Erythroblast (primary cell): ENCODE results near the gene PBOV1.

Experiments
- GATA1 ChIP-seq: IDR thresholded peaks from 2 replicates; pipeline ENCODE4 v1.6.1; 2011; ENCODE audit warnings: low read depth, mild to moderate bottlenecking, control low read depth, low read length, moderate library complexity
- POLR2A ChIP-seq: IDR thresholded peaks from 2 replicates; pipeline ENCODE4 v1.6.1; 2011; ENCODE audit warnings: mild to moderate bottlenecking, low read length

DNA sequence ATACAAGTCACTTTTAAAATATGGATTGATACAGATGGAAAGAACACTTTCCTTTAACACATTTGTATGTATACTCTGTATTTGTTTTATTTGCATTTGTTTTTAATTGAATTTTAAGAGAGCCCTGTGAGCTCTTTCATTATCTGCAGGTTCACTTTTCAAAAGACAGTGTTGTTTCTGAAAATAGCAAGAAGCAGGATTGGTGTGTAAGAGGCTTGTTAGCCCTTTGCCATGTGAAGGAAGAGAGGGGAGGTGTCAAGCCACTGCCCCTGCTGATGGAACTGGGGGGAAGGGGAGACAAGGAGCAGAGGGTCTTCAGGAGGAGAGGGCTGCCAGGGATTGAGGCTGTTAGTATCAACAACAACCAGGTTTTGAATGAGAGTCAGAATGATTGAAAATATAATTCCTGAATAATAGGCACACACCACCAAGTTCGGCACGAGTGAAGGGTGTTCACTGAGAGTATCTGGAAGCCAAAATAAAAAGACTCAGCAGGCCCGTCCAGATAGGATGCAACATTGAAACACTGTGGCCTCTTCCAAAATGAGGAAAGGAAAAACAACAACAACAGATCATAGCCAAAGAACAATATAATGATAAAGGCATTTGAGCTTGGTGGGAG, 12.6 kb upstream of the PBOV1 start:
- TF ChIP-seq POLR2A (no peak), GATA1 (no peak)
